Activated CD4-positive, alpha-beta T cell treated with anti-CD3 and anti-CD28 coated beads, Interleukin-2, amount 10 ng/mL, durations not matched to agents 24 days and 14 days (primary cell): ENCODE measurements around the gene VIPAS39. TPM values are rescaled to one million over a fixed set of nuclear protein-coding genes. Genes with fewer than 3 reads are reported as not detected.
"Not testable (repeated sequence)": the region's sequence is repeated elsewhere in the genome, so short reads cannot be mapped to it uniquely, and the experiment has no call there.

Source experiments
- DNase-seq: peaks from one replicate; pipeline ENCODE4 v3.0.0; 2022
- H3K27ac Mint-ChIP-seq: one replicate; pipeline ENCODE4 v1.8.0; 2022; ENCODE audit warnings: mild to moderate bottlenecking, mixed read lengths
- H3K27me3 Mint-ChIP-seq: one replicate; pipeline ENCODE4 v1.8.0; 2022; ENCODE audit warnings: mixed read lengths
- H3K36me3 Mint-ChIP-seq: one replicate; pipeline ENCODE4 v1.8.0; 2022; ENCODE audit warnings: low read depth, mild to moderate bottlenecking, mixed read lengths
- H3K4me1 Mint-ChIP-seq: one replicate; pipeline ENCODE4 v1.8.0; 2021; ENCODE audit warnings: mixed read lengths
- H3K4me3 Mint-ChIP-seq: one replicate; pipeline ENCODE4 v1.8.0; 2022; ENCODE audit warnings: mild to moderate bottlenecking, moderate library complexity, mixed read lengths
- H3K9me3 Mint-ChIP-seq: one replicate; pipeline ENCODE4 v1.8.0; 2021; ENCODE audit warnings: mixed read lengths
- intact Hi-C: fragments of 100-400 bp; cut with micrococcal nuclease; formaldehyde crosslinking; loops from one replicate; pipeline ENCODE4 v1.15.1; 2023
- total RNA-seq: library from RNA; stranded (reverse); gene quantifications from 2 replicates; pipeline ENCODE4 v1.2.3, GENCODE V29; 2022

Gene VIPAS39
- total RNA-seq, 1 donor from 2014 or later, result 18.5 TPM

- Mint-ChIP-seq H3K27me3 (no peaks in the 10 kb centered on the region), H3K27ac (peak overlapping the region; percentile 100), H3K36me3 (peaks cover 39% of the 10 kb centered on the region), H3K9me3 (no peaks in the 10 kb centered on the region), H3K4me1 (peaks cover 27% of the 10 kb centered on the region), H3K4me3 (peak overlapping the region; percentile 100)
- intact Hi-C loops, result loop anchor here (1.0 to 10.0 kb wide), 8 partner anchors 80 to 1792 kb away; partner anchors contain the start of genes ALKBH1, ANGEL1, ERG28 and GSTZ1
- DNase-seq, result no peak
Observed at GRCh38 chr14:77457115-77457521, 283 bp downstream of the VIPAS39 start.

- Mint-ChIP-seq H3K4me3 (peak overlapping the region; percentile 100), H3K27ac (no peak overlapping the region), H3K9me3 (no peaks in the 10 kb centered on the region), H3K27me3 (no peaks in the 10 kb centered on the region), H3K36me3 (peaks cover 36% of the 10 kb centered on the region), H3K4me1 (peaks cover 27% of the 10 kb centered on the region)
- DNase-seq, result no peak
- intact Hi-C loops, result loop anchor here (2.0 to 10.0 kb wide), 4 partner anchors 161 to 1791 kb away; partner anchors contain the start of genes ANGEL1, ERG28, SPTLC2 and TTLL5
Observed at GRCh38 chr14:77455966-77456640, 1.3 kb downstream of the VIPAS39 start.

- Mint-ChIP-seq H3K36me3 (peaks cover 41% of the 10 kb centered on the region), H3K4me3 (no peak overlapping the region), H3K4me1 (no peaks in the 10 kb centered on the region), H3K27me3 (no peaks in the 10 kb centered on the region), H3K27ac (no peak overlapping the region), H3K9me3 (no peaks in the 10 kb centered on the region)
- no peak for DNase-seq
- intact Hi-C loops, result no loop called here
Observed at GRCh38 chr14:77442196-77442595, 15.2 kb downstream of the VIPAS39 start.

- Mint-ChIP-seq H3K4me1 (no peaks in the 10 kb centered on the region), H3K36me3 (peaks cover 47% of the 10 kb centered on the region), H3K27me3 (no peaks in the 10 kb centered on the region), H3K9me3 (no peaks in the 10 kb centered on the region), H3K4me3 (no peak overlapping the region), H3K27ac (no peak overlapping the region)
- intact Hi-C loops, result no loop called here
- no peak for DNase-seq
Observed at GRCh38 chr14:77439861-77440260, 17.5 kb downstream of the VIPAS39 start.

- Mint-ChIP-seq H3K27me3 (no peaks in the 10 kb centered on the region), H3K4me1 (no peaks in the 10 kb centered on the region)
- intact Hi-C loops, result no loop called here
Observed at GRCh38 chr14:77438596-77438995, 18.8 kb downstream of the VIPAS39 start.

GRCh38 chr14:77436042-77436441, 21.4 kb downstream of the VIPAS39 start:
- H3K27me3 Mint-ChIP-seq, result no peaks in the 10 kb centered on the region
- H3K36me3 Mint-ChIP-seq, result peaks cover 36% of the 10 kb centered on the region
- intact Hi-C loops, result no loop called here
- H3K4me1 Mint-ChIP-seq, result no peaks in the 10 kb centered on the region
- no peaks in the 10 kb centered on the region for H3K9me3 Mint-ChIP-seq
- H3K4me3 Mint-ChIP-seq, result no peak overlapping the region
- DNase-seq, result no peak
- H3K27ac Mint-ChIP-seq, result no peak overlapping the region

More at GRCh38 chr14:77438596-77438995, 18.8 kb downstream of the VIPAS39 start:
- Mint-ChIP-seq H3K27ac (no peak overlapping the region), H3K36me3 (peaks cover 51% of the 10 kb centered on the region), H3K9me3 (no peaks in the 10 kb centered on the region), H3K4me3 (no peak overlapping the region)
- DNase-seq, result no peak

GRCh38 chr14:77426396-77426795, 31.0 kb downstream of the VIPAS39 start:
- no peak overlapping the region for H3K4me3 Mint-ChIP-seq
- no peaks in the 10 kb centered on the region for H3K4me1 Mint-ChIP-seq
- intact Hi-C loops, result no loop called here
- no peak overlapping the region for H3K27ac Mint-ChIP-seq
- H3K9me3 Mint-ChIP-seq, result no peaks in the 10 kb centered on the region
- no peaks in the 10 kb centered on the region for H3K27me3 Mint-ChIP-seq
- H3K36me3 Mint-ChIP-seq, result peaks cover 65% of the 10 kb centered on the region
- no peak for DNase-seq

GRCh38 chr14:77424862-77425261, 32.5 kb downstream of the VIPAS39 start:
- Mint-ChIP-seq H3K9me3 (peaks cover 3% of the 10 kb centered on the region), H3K4me1 (no peaks in the 10 kb centered on the region), H3K27ac (no peak overlapping the region), H3K36me3 (peaks cover 64% of the 10 kb centered on the region), H3K27me3 (no peaks in the 10 kb centered on the region), H3K4me3 (no peak overlapping the region)
- intact Hi-C loops, result no loop called here
- DNase-seq, result no peak

GRCh38 chr14:77423423-77423822, 34.0 kb downstream of the VIPAS39 start, which contains the start of gene NOXRED1:
Gene NOXRED1, minus strand, starts transcription at chr14:77423523. Its CDS starts 634 bp downstream, at chr14:77422889.
- H3K27me3 Mint-ChIP-seq, result no peaks in the 10 kb centered on the region
- peaks cover 58% of the 10 kb centered on the region for H3K36me3 Mint-ChIP-seq
- intact Hi-C loops, result no loop called here
- H3K4me1 Mint-ChIP-seq, result no peaks in the 10 kb centered on the region
- no peak within 1 kb of the TSS for H3K27ac Mint-ChIP-seq
- H3K4me3 Mint-ChIP-seq, result no peak within 1 kb of the TSS
- peaks cover 6% of the 10 kb centered on the region for H3K9me3 Mint-ChIP-seq
- no peak for DNase-seq

GRCh38 chr14:77421201-77421600, 36.2 kb downstream of the VIPAS39 start:
- no peak overlapping the region for H3K4me3 Mint-ChIP-seq
- peaks cover 6% of the 10 kb centered on the region for H3K9me3 Mint-ChIP-seq
- peaks cover 39% of the 10 kb centered on the region for H3K36me3 Mint-ChIP-seq
- intact Hi-C loops, result no loop called here
- DNase-seq, result no peak
- H3K4me1 Mint-ChIP-seq, result no peaks in the 10 kb centered on the region
- H3K27me3 Mint-ChIP-seq, result no peaks in the 10 kb centered on the region
- H3K27ac Mint-ChIP-seq, result no peak overlapping the region

- no peaks in the 10 kb centered on the region for H3K27me3 Mint-ChIP-seq
- DNase-seq, result no peak
- intact Hi-C loops, result no loop called here
- no peak overlapping the region for H3K27ac Mint-ChIP-seq
- H3K4me3 Mint-ChIP-seq, result no peak overlapping the region
- H3K36me3 Mint-ChIP-seq, result peaks cover 15% of the 10 kb centered on the region
- H3K4me1 Mint-ChIP-seq, result no peaks in the 10 kb centered on the region
- peaks cover 6% of the 10 kb centered on the region for H3K9me3 Mint-ChIP-seq
Observed at GRCh38 chr14:77416836-77417235, 40.6 kb downstream of the VIPAS39 start.

- H3K4me1 Mint-ChIP-seq, H3K4me3 Mint-ChIP-seq, H3K36me3 Mint-ChIP-seq, intact Hi-C loops, H3K9me3 Mint-ChIP-seq, DNase-seq, H3K27me3 Mint-ChIP-seq, H3K27ac Mint-ChIP-seq: not testable (repeated sequence)
Observed at GRCh38 chr14:77416098-77416497, 41.3 kb downstream of the VIPAS39 start.

GRCh38 chr14:77415403-77416030, 41.9 kb downstream of the VIPAS39 start:
- H3K9me3 Mint-ChIP-seq, H3K4me1 Mint-ChIP-seq, H3K27me3 Mint-ChIP-seq, H3K27ac Mint-ChIP-seq, H3K36me3 Mint-ChIP-seq, DNase-seq, H3K4me3 Mint-ChIP-seq, intact Hi-C loops: not testable (repeated sequence)

GRCh38 chr14:77409131-77409533, 48.3 kb downstream of the VIPAS39 start:
- H3K9me3 Mint-ChIP-seq, result no peaks in the 10 kb centered on the region
- H3K27ac Mint-ChIP-seq, result no peak overlapping the region
- H3K27me3 Mint-ChIP-seq, result no peaks in the 10 kb centered on the region
- peak; percentile 64 for DNase-seq
- intact Hi-C loops, result no loop called here
- no peak overlapping the region for H3K4me3 Mint-ChIP-seq
- peaks cover 13% of the 10 kb centered on the region for H3K4me1 Mint-ChIP-seq
- H3K36me3 Mint-ChIP-seq, result no peaks in the 10 kb centered on the region
